Measurements from ENCODE around the gene CCT5. TPM values are rescaled to one million over a fixed set of nuclear protein-coding genes. Genes with fewer than 3 reads are reported as not detected.

The CCT5 gene
- total RNA-seq, 3 donors from 2014 or later, result 120 to 155 (median 122) TPM

- DNase-seq (no peak), ATAC-seq (no peak)
- intact Hi-C loops (cut with DNase I, micrococcal nuclease), result no loop called here
- H3K36me3 ChIP-seq (ENCODE audit: low read depth), result no peaks in the 10 kb centered on the region
- no peak overlapping the region for H3K4me3 ChIP-seq
- peaks cover 2% of the 10 kb centered on the region for H3K4me1 ChIP-seq (ENCODE audit: low read depth)
- TF ChIP-seq, protein P1, sequence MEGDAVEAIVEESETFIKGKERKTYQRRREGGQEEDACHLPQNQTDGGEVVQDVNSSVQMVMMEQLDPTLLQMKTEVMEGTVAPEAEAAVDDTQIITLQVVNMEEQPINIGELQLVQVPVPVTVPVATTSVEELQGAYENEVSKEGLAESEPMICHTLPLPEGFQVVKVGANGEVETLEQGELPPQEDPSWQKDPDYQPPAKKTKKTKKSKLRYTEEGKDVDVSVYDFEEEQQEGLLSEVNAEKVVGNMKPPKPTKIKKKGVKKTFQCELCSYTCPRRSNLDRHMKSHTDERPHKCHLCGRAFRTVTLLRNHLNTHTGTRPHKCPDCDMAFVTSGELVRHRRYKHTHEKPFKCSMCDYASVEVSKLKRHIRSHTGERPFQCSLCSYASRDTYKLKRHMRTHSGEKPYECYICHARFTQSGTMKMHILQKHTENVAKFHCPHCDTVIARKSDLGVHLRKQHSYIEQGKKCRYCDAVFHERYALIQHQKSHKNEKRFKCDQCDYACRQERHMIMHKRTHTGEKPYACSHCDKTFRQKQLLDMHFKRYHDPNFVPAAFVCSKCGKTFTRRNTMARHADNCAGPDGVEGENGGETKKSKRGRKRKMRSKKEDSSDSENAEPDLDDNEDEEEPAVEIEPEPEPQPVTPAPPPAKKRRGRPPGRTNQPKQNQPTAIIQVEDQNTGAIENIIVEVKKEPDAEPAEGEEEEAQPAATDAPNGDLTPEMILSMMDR (IDR thresholded peaks at IDR 0.05), result no peak
- H3K9me3 ChIP-seq, result no peaks in the 10 kb centered on the region
These were observed 25.4 kb downstream of the CCT5 start for GRCh38 chr5:10275460-10275859.

- TF ChIP-seq, protein P1 (IDR thresholded peaks at IDR 0.05), result no peak
- ATAC-seq (no peak), DNase-seq (no peak)
- Histone ChIP-seq H3K36me3 (ENCODE audit: low read depth) (no peaks in the 10 kb centered on the region), H3K9me3 (no peaks in the 10 kb centered on the region), H3K4me1 (ENCODE audit: low read depth) (peaks cover 2% of the 10 kb centered on the region), H3K4me3 (no peak overlapping the region)
- intact Hi-C loops (cut with DNase I, micrococcal nuclease), result no loop called here
These were observed 25.9 kb downstream of the CCT5 start for GRCh38 chr5:10275991-10276390.

GRCh38 chr5:10276691-10277090, 26.6 kb downstream of the CCT5 start:
- peaks cover 7% of the 10 kb centered on the region for H3K4me1 ChIP-seq (ENCODE audit: low read depth)
- TF ChIP-seq, protein P1 (IDR thresholded peaks at IDR 0.05), result no peak
- intact Hi-C loops (cut with DNase I, micrococcal nuclease), result no loop called here
- no peak overlapping the region for H3K4me3 ChIP-seq
- H3K9me3 ChIP-seq, result no peaks in the 10 kb centered on the region
- no peaks in the 10 kb centered on the region for H3K36me3 ChIP-seq (ENCODE audit: low read depth)
- no peak for ATAC-seq
- DNase-seq, result no peak

DNA sequence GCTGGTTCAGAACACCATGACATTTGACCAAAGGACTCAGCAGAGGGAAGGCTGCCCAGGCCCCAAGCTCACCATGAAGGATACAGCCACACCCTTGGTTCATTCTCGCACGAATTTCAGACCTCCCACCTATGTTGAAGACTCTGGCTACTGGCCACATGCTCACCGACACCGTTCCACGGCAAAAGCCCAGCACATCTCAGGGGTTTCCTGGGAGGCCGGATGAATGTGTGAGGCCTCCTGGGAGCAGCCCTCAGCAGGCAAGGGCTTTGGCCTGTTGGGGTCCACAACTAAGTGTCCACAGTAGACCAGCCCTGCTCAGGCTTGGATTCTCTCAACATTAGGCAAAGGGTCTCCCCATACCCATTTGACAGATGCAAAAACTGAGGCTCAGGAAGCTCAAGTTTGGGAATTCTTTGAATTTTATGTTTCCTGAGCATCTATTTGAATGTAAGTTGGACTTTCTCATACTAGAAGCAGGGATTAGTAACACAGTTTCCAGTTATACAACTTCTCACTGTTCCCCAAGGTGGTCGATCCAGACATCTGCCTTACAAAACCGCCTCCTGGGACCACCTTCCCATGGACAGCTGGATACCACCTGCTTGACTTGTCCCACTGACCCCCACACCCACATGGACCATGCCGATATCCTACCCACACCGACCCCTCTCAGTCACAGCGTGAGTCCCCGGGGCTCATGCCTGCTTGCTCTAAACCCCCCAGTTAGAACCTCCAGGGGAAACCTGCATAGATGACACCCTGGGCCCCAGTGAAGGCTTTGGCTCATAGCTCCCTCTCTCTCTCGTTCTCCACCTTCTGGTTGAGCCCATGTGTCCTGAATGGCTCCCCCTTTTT, 27.9 kb downstream of the CCT5 start:
- Histone ChIP-seq H3K9me3 (no peaks in the 10 kb centered on the region), H3K36me3 (ENCODE audit: low read depth) (no peaks in the 10 kb centered on the region), H3K4me1 (ENCODE audit: low read depth) (peaks cover 9% of the 10 kb centered on the region), H3K4me3 (no peak overlapping the region)
- TF ChIP-seq, protein P1 (IDR thresholded peaks at IDR 0.05), result no peak
- intact Hi-C loops (cut with DNase I, micrococcal nuclease), result no loop called here
- no peak for DNase-seq
- no peak for ATAC-seq

DNA sequence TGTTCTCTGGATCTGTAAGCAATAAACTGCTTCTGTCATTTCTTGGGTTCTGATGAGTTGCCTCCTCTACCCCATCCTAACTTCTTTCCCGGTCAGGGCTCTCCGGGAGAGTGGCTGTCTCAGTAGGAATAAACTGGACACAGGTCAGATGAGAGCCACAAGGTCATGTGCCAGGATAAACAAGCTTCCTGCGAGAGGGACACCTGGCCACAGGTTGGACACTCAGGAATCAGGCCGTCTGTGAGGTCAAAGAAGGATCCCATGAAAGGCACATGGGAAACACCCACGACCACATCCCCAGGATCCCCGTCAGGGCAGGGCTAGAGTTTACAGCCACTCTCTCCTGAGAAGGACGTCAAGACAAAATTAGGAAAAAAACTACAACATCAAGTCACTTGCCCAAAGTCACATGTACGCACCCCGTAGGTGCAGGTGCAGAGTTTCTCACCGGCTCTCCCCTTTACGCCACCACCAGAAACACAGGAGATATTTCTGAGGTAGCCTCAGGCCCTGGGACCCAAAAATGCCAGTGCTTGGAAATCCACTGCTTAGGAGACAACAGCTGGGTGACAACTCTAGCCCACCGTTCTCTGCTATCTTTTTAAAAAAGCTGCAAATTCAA, 28.7 kb downstream of the CCT5 start:
- Histone ChIP-seq H3K36me3 (ENCODE audit: low read depth) (no peaks in the 10 kb centered on the region), H3K4me1 (ENCODE audit: low read depth) (peaks cover 10% of the 10 kb centered on the region), H3K9me3 (no peaks in the 10 kb centered on the region), H3K4me3 (no peak overlapping the region)
- intact Hi-C loops (cut with DNase I, micrococcal nuclease), result no loop called here
- ATAC-seq (no peak), DNase-seq (no peak)
- TF ChIP-seq, protein P1 (IDR thresholded peaks at IDR 0.05), result no peak

Data from mucosa of descending colon (tissue), 3 donors.